A549 treated with RU486 at 1 μM for 4 hours (cell line): ENCODE data around the gene NOP56. TPM values are rescaled to one million over a fixed set of nuclear protein-coding genes. Genes with fewer than 3 reads are reported as not detected.

ENCODE experiments used
- total RNA-seq: library from RNA; stranded (reverse); fragments of 200-300 nt; extraction: Qiagen RNA extraction; gene quantifications from 5 replicates; pipeline ENCODE4 v1.2.3, GENCODE V29; 2022; ENCODE audit warnings: low read depth

Gene NOP56, protein sequence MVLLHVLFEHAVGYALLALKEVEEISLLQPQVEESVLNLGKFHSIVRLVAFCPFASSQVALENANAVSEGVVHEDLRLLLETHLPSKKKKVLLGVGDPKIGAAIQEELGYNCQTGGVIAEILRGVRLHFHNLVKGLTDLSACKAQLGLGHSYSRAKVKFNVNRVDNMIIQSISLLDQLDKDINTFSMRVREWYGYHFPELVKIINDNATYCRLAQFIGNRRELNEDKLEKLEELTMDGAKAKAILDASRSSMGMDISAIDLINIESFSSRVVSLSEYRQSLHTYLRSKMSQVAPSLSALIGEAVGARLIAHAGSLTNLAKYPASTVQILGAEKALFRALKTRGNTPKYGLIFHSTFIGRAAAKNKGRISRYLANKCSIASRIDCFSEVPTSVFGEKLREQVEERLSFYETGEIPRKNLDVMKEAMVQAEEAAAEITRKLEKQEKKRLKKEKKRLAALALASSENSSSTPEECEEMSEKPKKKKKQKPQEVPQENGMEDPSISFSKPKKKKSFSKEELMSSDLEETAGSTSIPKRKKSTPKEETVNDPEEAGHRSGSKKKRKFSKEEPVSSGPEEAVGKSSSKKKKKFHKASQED
- 572 to 771 TPM (median 628 TPM) in 5 replicates for total RNA-seq

DNA sequence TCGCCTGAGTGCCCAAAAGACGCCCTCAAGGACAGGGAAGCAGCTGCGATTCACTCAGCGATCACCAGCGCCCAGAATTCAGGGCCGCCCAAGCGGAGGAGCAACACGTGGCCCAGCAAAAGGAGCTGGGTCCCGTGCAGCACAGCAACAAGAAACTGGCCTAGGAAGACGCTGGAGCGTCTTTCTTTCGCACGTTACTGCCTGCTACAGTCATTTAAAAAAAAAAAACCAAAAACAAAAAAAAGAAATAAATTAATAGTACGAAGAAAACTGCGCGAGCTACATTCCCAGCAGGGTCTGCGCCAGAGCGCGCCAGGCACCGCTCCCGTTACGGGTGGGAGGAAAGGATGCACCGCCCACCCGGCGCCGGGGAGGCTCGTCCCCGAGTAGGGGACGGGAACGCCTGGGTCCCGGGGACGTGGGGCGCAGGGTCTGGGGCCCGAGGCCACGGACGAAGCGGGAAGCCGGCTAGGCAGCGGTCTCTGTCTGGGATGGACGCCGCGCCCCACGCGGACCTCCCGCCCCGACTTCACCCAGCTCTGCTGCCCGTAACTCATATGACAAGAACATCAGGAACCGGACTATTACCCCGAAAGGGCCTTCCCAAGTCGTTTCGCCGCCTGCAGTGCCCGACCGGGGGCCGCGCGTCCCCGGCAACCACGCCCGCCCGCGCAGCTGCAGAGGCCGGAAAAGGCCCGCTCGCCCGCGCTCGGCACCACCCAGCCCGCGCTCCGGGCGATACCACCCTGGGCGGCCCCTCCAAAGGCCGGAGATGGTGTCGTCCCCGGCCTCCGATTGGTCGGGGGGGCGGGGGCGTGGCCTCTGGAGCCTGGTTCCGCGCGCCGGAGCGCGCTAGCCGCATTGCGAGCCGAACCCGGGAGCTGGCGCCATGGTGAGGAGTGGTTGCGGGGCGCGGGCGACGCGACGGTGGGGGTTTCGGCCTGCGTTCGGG lies at the start of gene NOP56:
Gene NOP56, plus strand, starts transcription at position 861 of the 952 bp plus-strand sequence. Its CDS starts 29 bp downstream, at position 890.

DNA sequence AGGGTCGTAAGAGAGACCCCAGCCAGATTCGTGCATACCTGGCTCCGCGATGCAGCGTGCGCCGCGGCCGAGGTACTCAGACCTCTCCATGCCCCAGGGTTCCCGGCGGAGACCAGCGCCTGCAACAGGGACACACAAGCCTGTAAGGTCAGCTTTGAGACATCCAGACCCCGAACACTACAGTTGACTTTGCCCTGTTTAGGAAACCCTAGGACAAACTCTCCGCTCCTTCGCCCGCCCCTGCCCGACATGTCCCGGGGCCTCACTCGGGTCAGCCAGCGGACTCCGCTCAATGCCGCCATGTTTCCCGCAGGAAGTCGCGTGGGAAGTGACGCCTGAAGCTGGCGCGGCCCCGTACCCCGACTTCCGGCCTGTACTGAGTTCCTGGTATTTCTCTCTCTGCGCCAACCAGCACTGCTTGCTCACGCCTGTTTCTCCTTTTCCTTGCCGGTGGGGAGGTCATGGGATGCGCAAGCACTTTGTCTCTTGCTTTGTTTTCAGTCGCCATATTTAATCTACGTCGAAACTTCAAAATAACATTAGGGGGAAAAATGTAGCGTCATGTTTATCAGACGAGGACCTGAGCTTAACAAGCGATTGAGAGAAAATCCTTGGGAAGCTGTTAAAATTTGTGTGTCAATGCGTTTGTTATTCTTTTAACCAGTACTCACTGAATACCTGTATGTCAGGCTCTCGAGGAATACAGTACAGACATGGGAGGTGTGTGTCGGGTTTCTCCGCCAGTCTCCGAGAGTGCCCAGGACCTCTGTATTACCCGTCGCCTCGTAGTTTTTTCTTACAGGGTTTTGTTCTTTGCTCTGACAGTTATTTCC lies 11.7 kb downstream of the NOP56 start, which contains the start of gene IDH3B:
Gene IDH3B, minus strand, starts transcription at position 330 of the 833 bp plus-strand sequence. Its CDS starts 28 bp downstream, at position 302.

DNA sequence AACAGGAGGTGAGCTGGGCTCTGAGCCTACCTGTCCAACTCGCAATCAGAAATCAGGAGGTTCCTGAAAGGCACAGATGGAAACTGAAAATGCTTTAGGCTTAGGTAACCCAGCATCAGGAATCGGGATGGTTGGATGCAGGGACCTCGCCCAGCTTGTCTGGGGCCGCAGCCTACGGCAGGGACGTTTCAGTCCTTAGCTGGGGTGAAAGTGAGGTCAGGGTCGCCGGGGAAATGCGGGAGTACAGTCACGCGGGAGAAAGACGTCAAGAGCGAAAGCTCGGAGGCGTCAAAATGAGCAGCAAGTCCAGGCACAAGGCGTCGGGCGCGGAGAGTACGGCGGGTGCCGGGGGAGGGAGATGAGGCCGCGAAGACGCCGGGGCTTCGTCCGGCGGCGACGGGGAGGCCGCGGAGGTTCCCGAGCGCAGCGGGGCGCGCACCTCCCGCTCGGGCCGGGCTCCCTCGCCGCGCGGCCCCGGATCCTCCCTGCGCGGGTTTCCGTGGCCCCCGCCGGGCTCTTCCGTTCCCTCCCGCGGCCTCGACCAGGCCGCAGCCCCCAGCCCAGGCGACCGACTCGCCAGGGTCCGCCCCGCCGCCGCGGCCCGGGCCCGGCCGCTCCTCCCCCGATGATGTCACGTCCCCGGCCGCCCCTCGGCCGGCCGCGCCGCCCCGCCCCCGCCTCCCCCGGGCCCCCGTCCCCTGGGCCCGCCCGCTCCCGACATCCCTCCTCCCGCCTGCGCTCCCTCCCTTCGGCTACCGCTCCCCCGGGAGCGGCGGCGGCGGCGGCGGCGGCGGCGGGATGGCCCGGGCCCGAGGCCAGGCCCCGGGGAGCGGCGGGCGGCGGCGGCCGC lies 39.8 kb downstream of the NOP56 start, which contains the start of gene EBF4:
Gene EBF4, plus strand, starts transcription at position 745 of the 850 bp plus-strand sequence. CDS start 866 bp downstream, outside the sequence.

Other genes with a start within 250 kb of the NOP56 start
- gene SNRPB, start 181.8 kb upstream of the NOP56 start, total RNA-seq = 866 to 1,088 TPM (median 1,022 TPM) in 5 replicates
- 13.1 to 16.7 TPM (median 13.7 TPM) in 5 replicates for gene ZNF343, start 143.7 kb upstream of the NOP56 start, total RNA-seq
- gene TMC2, start 116.1 kb upstream of the NOP56 start, total RNA-seq = not detected in 5 replicates
- 122 to 135 TPM (median 131 TPM) in 5 replicates for gene IDH3B, start 11.6 kb downstream of the NOP56 start, total RNA-seq
- 2.4 to 3.0 TPM (median 2.7 TPM) in 5 replicates for gene EBF4, start 40.1 kb downstream of the NOP56 start, total RNA-seq
- not detected in 5 replicates for gene CPXM1, start 148.0 kb downstream of the NOP56 start, total RNA-seq
- 0.34 to 0.66 TPM (median 0.36 TPM) in 3 of 5 replicates, not detected in the others for gene C20orf141, start 162.4 kb downstream of the NOP56 start, total RNA-seq
- 0.02 to 0.07 TPM in 2 of 5 replicates, not detected in the others for gene TMEM239, start 163.7 kb downstream of the NOP56 start, total RNA-seq
- 16.1 to 31.2 TPM (median 25.4 TPM) in 5 replicates for gene PCED1A, start 188.0 kb downstream of the NOP56 start, total RNA-seq
- 23.4 to 34.1 TPM (median 32.3 TPM) in 5 replicates for gene VPS16, start 188.1 kb downstream of the NOP56 start, total RNA-seq
- 32.8 to 39.8 TPM (median 37.8 TPM) in 5 replicates for gene PTPRA, start 220.8 kb downstream of the NOP56 start, total RNA-seq